Measurements from ENCODE around the gene SNX20. TPM values are rescaled to one million over a fixed set of nuclear protein-coding genes. Genes with fewer than 3 reads are reported as not detected.

SNX20 gene
- total RNA-seq, 1 experiment from 2014 or later: not detected

DNA sequence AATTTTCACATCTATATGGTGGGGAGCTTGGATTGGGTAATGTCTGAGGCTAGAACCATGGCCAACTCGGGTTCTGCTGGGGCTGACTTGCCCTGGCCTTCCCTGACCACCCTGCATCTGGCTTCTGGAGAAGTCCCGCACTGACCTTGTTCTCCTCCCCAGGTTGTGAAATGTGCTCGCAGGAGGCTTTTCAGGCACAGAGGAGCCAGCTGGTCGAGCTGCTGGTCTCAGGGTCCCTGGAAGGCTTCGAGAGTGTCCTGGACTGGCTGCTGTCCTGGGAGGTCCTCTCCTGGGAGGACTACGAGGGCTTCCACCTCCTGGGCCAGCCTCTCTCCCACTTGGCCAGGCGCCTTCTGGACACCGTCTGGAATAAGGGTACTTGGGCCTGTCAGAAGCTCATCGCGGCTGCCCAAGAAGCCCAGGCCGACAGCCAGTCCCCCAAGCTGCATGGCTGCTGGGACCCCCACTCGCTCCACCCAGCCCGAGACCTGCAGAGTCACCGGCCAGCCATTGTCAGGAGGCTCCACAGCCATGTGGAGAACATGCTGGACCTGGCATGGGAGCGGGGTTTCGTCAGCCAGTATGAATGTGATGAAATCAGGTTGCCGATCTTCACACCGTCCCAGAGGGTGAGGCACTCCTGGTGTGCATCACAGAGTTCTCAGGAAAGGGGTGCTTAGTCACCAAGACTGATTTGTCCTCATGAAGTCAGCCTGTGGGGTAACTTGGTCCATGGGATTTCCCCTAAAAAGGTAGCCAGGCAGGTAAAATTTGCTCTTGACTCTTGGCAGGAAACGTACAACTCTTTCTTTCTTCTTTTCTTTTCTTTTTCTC lies 18.4 kb upstream of the SNX20 start:
- POLR2A ChIA-PET (ENCODE audit: low non-redundant PET): interaction anchor here (0.8 kb wide), 1 partner anchor 10 kb away, joined by 3 read pairs; no protein-coding TSS in a partner anchor
- no TSS peak for BruUV-seq (replicated peaks)

GRCh38 chr16:50697881-50698767 lies 17.0 kb upstream of the SNX20 start:
- H3K27ac ChIP-seq (ENCODE audit: low read depth, low read length, poor library complexity, severe bottlenecking): no peak overlapping the region

More for the DNA sequence above, 18.4 kb upstream of the SNX20 start:
- no peak overlapping the region for H3K4me3 ChIP-seq (ENCODE audit: low read depth, low read length, poor library complexity, severe bottlenecking)
- peaks cover 5% of the 10 kb centered on the region for H3K9me3 ChIP-seq (ENCODE audit: low read depth, low read length, poor library complexity, severe bottlenecking)
- TF ChIP-seq, protein P1, sequence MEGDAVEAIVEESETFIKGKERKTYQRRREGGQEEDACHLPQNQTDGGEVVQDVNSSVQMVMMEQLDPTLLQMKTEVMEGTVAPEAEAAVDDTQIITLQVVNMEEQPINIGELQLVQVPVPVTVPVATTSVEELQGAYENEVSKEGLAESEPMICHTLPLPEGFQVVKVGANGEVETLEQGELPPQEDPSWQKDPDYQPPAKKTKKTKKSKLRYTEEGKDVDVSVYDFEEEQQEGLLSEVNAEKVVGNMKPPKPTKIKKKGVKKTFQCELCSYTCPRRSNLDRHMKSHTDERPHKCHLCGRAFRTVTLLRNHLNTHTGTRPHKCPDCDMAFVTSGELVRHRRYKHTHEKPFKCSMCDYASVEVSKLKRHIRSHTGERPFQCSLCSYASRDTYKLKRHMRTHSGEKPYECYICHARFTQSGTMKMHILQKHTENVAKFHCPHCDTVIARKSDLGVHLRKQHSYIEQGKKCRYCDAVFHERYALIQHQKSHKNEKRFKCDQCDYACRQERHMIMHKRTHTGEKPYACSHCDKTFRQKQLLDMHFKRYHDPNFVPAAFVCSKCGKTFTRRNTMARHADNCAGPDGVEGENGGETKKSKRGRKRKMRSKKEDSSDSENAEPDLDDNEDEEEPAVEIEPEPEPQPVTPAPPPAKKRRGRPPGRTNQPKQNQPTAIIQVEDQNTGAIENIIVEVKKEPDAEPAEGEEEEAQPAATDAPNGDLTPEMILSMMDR (conservative IDR thresholded peaks at IDR 0.05; ENCODE audit: low read depth, low read length): no peak
- no peak for TF ChIP-seq EZH2 (IDR thresholded peaks at IDR 0.05; ENCODE audit: borderline replicate concordance, low read depth, low read length, poor library complexity, severe bottlenecking)
- no peak for DNase-seq (ENCODE audit: low spot score)
- no peak overlapping the region for H3K27ac ChIP-seq (ENCODE audit: low read depth, low read length, poor library complexity, severe bottlenecking)
- intact Hi-C loops (cut with micrococcal nuclease; ENCODE audit: unreplicated experiment): no loop called here
- CTCF ChIA-PET: no interaction called here
- no peaks in the 10 kb centered on the region for H3K36me3 ChIP-seq (ENCODE audit: insufficient read depth, low read length, poor library complexity, severe bottlenecking)
- H3K4me1 ChIP-seq (ENCODE audit: insufficient read depth, low read length, poor library complexity, severe bottlenecking): no peaks in the 10 kb centered on the region
- no peaks in the 10 kb centered on the region for H3K27me3 ChIP-seq (replicated peaks; ENCODE audit: insufficient read depth, low read depth, low read length, poor library complexity)

DNA sequence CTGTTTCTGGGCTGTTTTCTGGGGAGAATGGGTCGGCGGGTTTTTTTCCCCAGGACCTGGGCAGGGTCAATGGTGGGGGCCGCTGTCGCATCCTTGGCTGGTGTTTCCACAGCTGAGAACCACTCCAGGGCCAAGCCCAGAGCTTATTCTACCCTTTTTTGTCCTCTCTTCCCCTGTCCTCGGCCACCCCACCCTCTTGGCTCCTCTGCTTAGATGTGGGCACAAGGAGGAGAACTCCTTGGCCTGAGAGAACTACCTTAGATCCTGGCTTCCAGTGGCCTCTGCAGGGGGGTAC lies 16.3 kb upstream of the SNX20 start:
- no TSS peak for BruUV-seq (replicated peaks)

More at GRCh38 chr16:50697881-50698767, 17.0 kb upstream of the SNX20 start:
- no peak overlapping the region for H3K4me3 ChIP-seq (ENCODE audit: low read depth, low read length, poor library complexity, severe bottlenecking)
- ChIA-PET CTCF (no interaction called here), POLR2A (ENCODE audit: low non-redundant PET) (no interaction called here)
- TF ChIP-seq, protein P1 (conservative IDR thresholded peaks at IDR 0.05; ENCODE audit: low read depth, low read length): no peak
- TF ChIP-seq EZH2 (IDR thresholded peaks at IDR 0.05; ENCODE audit: borderline replicate concordance, low read depth, low read length, poor library complexity, severe bottlenecking): no peak
- intact Hi-C loops (cut with micrococcal nuclease; ENCODE audit: unreplicated experiment): no loop called here
- no peaks in the 10 kb centered on the region for H3K9me3 ChIP-seq (ENCODE audit: low read depth, low read length, poor library complexity, severe bottlenecking)
- H3K27me3 ChIP-seq (replicated peaks; ENCODE audit: insufficient read depth, low read depth, low read length, poor library complexity): peaks cover 12% of the 10 kb centered on the region
- no TSS peak for BruUV-seq (replicated peaks)
- H3K4me1 ChIP-seq (ENCODE audit: insufficient read depth, low read length, poor library complexity, severe bottlenecking): no peaks in the 10 kb centered on the region
- DNase-seq (ENCODE audit: low spot score): no peak
- H3K36me3 ChIP-seq (ENCODE audit: insufficient read depth, low read length, poor library complexity, severe bottlenecking): no peaks in the 10 kb centered on the region

More for the DNA sequence above, 16.3 kb upstream of the SNX20 start:
- H3K36me3 ChIP-seq (ENCODE audit: insufficient read depth, low read length, poor library complexity, severe bottlenecking): no peaks in the 10 kb centered on the region
- CTCF ChIA-PET: no interaction called here
- H3K4me1 ChIP-seq (ENCODE audit: insufficient read depth, low read length, poor library complexity, severe bottlenecking): no peaks in the 10 kb centered on the region
- H3K9me3 ChIP-seq (ENCODE audit: low read depth, low read length, poor library complexity, severe bottlenecking): no peaks in the 10 kb centered on the region
- TF ChIP-seq, protein P1 (conservative IDR thresholded peaks at IDR 0.05; ENCODE audit: low read depth, low read length): no peak
- TF ChIP-seq EZH2 (IDR thresholded peaks at IDR 0.05; ENCODE audit: borderline replicate concordance, low read depth, low read length, poor library complexity, severe bottlenecking): no peak
- intact Hi-C loops (cut with micrococcal nuclease; ENCODE audit: unreplicated experiment): no loop called here
- no peak overlapping the region for H3K27ac ChIP-seq (ENCODE audit: low read depth, low read length, poor library complexity, severe bottlenecking)
- no peak overlapping the region for H3K4me3 ChIP-seq (ENCODE audit: low read depth, low read length, poor library complexity, severe bottlenecking)
- POLR2A ChIA-PET (ENCODE audit: low non-redundant PET): no interaction called here
- DNase-seq (ENCODE audit: low spot score): no peak
- peaks cover 20% of the 10 kb centered on the region for H3K27me3 ChIP-seq (replicated peaks; ENCODE audit: insufficient read depth, low read depth, low read length, poor library complexity)
